ENCODE data around the gene YBX1. TPM values are rescaled to one million over a fixed set of nuclear protein-coding genes. Genes with fewer than 3 reads are reported as not detected.

Gene YBX1
- total RNA-seq, 4 donors from 2014 or later: 594 to 809 (median 657) TPM

- no peak for TF ChIP-seq CTCF (IDR thresholded peaks at IDR 0.05; ENCODE audit: low read depth)
Observed at GRCh38 chr1:42679364-42679983, 2.7 kb upstream of the YBX1 start.

- no peak for TF ChIP-seq CTCF (IDR thresholded peaks at IDR 0.05; ENCODE audit: low read depth)
Observed at GRCh38 chr1:42680055-42680454, 2.2 kb upstream of the YBX1 start.

GRCh38 chr1:42680921-42681683, 1.1 kb upstream of the YBX1 start:
- no peak for TF ChIP-seq CTCF (IDR thresholded peaks at IDR 0.05; ENCODE audit: low read depth)

GRCh38 chr1:42682739-42683531, 717 bp downstream of the YBX1 start:
- no peak for TF ChIP-seq CTCF (IDR thresholded peaks at IDR 0.05; ENCODE audit: low read depth)

- no peak for TF ChIP-seq CTCF (IDR thresholded peaks at IDR 0.05; ENCODE audit: low read depth)
Observed at GRCh38 chr1:42684139-42684538, 1.9 kb downstream of the YBX1 start.

GRCh38 chr1:42686418-42686817, 4.2 kb downstream of the YBX1 start:
- no peak for TF ChIP-seq CTCF (IDR thresholded peaks at IDR 0.05; ENCODE audit: low read depth)

- no peak for TF ChIP-seq CTCF (IDR thresholded peaks at IDR 0.05; ENCODE audit: low read depth)
Observed at GRCh38 chr1:42689912-42690311, 7.7 kb downstream of the YBX1 start.

Data from subcutaneous adipose tissue (tissue), 4 donors.